HG03520 (cell line): ENCODE results near the gene HOMEZ.
A peak's percentile ranks its signal among the peaks of the same experiment; 100 is the strongest.
"Not testable (repeated sequence)": the region's sequence is repeated elsewhere in the genome, so short reads cannot be mapped to it uniquely, and the experiment has no call there.

Experiments
- ATAC-seq: cut with Tn5 transposase; IDR thresholded peaks from one replicate; pipeline ENCODE4 v1.9.1; 2021; ENCODE audit warnings: mild to moderate bottlenecking, moderate library complexity; ENCODE audit not compliant: unreplicated experiment

HOMEZ gene, protein sequence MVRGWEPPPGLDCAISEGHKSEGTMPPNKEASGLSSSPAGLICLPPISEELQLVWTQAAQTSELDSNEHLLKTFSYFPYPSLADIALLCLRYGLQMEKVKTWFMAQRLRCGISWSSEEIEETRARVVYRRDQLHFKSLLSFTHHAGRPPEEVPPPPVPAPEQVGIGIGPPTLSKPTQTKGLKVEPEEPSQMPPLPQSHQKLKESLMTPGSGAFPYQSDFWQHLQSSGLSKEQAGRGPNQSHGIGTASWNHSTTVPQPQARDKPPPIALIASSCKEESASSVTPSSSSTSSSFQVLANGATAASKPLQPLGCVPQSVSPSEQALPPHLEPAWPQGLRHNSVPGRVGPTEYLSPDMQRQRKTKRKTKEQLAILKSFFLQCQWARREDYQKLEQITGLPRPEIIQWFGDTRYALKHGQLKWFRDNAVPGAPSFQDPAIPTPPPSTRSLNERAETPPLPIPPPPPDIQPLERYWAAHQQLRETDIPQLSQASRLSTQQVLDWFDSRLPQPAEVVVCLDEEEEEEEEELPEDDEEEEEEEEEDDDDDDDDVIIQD

DNA sequence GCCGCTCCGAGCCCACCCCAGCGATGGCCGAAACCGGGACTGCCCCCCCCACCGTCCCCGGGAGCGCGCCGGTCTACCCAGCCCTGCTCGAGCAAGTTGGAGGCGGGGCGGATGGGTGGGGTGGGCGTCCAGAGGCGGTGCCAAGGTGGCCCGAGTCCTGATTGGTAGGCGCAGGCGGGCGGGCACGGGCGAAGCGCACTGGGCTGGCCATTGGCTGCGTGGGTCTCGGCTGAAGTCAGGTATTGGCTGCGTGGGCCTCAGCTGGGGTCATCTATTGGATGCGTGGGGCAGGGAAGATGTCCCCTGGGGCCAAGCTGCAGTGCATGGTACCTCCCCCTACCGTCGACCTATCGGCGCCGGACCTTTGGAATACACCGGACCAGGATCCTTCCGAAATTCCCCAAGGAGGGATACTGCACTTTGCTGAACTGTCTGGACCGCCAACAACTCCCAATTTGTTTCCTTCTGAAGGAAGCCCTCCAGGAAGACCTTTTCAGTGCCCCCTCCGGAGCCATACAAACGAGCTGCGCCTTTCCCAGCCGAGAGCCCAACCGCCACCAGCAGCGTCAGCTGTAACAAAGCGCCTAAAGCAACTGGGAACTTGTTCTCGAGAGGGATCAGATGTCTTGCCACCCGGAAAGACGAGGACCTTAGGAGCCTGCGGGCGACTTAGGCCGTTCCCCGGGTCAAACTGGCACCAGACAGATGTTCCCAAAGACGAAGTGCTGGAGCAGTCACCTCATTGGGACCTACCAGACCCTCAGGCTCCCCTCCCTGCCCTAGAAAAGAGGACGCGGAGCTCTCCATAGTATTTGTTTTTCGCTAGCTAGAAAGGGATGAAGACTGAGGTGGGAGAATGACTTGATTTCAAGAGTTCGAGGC is at the start of gene HOMEZ:
TSS of gene HOMEZ (minus strand) at position 113 of the 882 bp plus-strand sequence. CDS start 180 bp downstream, outside the sequence.
- ATAC-seq, result peak; percentile 95

GRCh38 chr14:23335623-23336022 is 49.7 kb upstream of the HOMEZ start:
- ATAC-seq, result no peak

DNA sequence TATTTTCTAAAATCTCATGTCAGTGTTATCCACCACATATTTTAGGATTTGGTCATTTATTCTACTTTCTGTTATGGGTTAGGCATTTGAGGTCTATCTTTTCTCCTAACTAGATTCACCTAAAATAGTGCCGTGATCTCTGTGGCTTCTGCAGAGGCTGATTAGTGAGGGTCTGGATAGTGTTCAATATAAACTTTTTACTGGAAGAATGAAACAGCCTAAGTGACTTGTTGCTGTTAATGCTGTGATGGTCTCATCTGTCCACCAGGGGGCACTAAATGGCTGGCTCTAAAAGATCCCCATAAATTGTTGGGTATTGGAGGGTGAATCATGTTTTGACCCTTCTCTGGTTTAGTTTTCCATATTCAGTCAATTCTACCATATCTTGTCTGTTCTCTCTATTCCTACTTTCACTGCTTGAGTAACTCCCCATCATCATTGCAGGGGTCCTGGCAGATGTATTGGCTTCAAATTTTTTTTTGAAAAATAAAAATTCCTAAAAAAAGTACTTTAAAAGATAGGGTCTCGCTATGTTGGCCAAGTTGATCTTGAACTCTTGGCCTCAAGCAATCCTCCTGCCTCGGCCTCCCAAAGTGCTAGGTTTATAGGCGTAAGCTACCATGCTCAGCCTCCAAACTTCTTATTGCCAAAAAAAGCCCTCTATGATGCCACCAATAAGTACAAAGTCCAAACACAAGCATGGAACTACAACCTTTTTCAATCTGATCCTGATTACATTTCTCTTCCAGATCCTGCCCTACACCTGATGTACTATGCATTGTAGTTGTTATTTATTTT is 42.2 kb upstream of the HOMEZ start:
- ATAC-seq, result no peak

GRCh38 chr14:23326491-23327332 is 40.8 kb upstream of the HOMEZ start:
- no peak for ATAC-seq

DNA sequence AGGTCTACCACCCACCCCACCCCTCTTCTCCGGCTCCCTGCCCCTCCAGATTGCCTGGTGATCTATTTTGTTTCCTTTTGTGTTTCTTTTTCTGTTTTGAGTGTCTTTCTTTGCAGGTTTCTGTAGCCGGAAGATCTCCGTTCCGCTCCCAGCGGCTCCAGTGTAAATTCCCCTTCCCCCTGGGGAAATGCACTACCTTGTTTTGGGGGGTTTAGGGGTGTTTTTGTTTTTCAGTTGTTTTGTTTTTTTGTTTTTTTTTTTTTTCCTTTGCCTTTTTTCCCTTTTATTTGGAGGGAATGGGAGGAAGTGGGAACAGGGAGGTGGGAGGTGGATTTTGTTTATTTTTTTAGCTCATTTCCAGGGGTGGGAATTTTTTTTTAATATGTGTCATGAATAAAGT is 39.8 kb upstream of the HOMEZ start:
- not testable (repeated sequence) for ATAC-seq

DNA sequence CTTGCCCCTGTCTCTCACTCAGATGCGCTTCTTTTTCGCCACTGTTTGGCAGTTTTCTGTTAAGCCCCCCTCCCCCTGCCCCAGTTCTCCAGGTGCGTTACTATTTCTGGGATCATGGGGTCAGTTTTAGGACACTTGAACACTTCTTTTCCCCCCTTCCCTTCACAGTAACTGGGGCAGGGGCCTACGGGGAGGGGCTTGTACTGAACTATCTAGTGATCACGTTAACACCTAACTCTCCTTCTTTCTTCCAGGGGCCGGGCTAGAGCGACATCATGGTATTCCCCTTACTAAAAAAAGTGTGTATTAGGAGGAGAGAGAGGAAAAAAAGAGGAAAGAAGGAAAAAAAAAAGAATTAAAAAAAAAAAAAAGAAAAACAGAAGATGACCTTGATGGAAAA is 39.1 kb upstream of the HOMEZ start:
- no peak for ATAC-seq

DNA sequence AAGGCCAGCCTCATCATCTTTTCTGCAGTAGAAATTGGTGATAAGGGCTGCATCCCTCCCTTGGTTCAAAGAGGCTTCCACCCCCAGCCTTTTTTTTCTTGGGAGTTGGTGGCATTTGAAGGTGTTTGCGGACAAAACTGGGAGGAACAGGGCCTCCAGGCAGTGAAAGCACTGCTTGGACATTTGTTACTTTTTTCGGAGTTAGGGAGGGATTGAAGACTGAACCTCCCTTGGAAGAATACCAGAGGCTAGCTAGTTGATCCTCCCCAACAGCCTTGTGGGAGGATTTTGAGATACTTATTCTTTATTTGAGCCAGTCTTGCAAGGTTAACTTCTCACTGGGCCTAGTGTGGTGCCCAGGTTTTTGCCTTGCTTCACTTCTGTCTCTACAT is 38.5 kb upstream of the HOMEZ start:
- ATAC-seq, result no peak

DNA sequence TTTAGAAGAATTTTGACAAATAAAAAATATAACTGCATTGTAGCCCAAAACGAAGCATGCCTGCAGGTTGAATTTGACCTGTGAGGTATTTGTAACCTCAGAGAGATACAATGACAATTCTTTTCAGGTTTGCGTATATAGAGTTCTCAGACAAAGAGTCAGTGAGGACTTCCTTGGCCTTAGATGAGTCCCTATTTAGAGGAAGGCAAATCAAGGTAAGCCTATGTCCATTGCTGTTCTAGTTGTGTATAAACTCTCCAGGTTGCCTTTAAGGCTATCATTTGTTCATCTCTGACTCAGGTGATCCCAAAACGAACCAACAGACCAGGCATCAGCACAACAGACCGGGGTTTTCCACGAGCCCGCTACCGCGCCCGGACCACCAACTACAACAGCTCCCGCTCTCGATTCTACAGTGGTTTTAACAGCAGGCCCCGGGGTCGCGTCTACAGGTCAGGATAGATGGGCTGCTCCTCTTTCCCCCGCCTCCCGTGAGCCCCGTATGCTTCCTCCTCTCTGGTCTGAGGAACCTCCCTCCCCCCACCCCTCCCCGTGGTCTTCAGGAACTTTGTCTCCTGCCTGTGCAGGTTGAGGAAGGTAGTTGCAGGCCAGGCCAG is 38.0 kb upstream of the HOMEZ start:
- no peak for ATAC-seq

- no peak for ATAC-seq
These were observed 36.9 kb upstream of the HOMEZ start for GRCh38 chr14:23322568-23323517.

DNA sequence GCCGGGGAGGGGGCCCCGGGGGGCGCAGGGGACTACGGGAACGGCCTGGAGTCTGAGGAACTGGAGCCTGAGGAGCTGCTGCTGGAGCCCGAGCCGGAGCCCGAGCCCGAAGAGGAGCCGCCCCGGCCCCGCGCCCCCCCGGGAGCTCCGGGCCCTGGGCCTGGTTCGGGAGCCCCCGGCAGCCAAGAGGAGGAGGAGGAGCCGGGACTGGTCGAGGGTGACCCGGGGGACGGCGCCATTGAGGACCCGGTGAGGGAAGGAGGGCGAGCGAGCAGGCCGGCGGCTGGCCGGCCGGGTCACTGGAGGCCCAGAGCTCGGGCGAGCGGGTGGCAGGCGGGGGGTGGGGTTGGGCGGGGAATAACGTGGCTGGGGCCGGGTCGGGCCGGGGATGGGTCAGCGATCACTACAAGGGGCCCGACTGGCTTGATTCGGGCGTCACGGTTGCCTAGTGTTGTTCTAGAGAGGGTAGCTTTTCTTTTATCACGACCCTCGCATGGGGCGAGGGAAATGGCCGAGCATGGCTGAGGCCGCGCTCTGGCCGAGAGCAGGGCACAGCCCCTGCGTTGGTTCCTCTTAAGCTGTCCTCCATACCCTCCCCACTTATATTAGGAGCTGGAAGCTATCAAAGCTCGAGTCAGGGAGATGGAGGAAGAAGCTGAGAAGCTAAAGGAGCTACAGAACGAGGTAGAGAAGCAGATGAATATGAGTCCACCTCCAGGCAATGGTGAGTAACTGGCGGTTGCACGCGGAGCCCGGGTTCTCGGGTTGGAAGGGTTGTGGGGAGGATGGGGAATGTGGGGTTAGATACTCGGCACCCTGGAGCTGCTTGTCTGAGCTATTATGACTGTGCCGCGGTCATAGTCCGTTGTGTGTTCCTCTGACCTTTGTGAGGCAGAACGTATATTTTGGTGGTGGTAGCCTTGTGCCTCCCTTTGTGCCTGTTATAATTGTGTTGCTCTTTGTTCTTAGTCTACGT is 35.9 kb upstream of the HOMEZ start:
- peak; percentile 3 for ATAC-seq

DNA sequence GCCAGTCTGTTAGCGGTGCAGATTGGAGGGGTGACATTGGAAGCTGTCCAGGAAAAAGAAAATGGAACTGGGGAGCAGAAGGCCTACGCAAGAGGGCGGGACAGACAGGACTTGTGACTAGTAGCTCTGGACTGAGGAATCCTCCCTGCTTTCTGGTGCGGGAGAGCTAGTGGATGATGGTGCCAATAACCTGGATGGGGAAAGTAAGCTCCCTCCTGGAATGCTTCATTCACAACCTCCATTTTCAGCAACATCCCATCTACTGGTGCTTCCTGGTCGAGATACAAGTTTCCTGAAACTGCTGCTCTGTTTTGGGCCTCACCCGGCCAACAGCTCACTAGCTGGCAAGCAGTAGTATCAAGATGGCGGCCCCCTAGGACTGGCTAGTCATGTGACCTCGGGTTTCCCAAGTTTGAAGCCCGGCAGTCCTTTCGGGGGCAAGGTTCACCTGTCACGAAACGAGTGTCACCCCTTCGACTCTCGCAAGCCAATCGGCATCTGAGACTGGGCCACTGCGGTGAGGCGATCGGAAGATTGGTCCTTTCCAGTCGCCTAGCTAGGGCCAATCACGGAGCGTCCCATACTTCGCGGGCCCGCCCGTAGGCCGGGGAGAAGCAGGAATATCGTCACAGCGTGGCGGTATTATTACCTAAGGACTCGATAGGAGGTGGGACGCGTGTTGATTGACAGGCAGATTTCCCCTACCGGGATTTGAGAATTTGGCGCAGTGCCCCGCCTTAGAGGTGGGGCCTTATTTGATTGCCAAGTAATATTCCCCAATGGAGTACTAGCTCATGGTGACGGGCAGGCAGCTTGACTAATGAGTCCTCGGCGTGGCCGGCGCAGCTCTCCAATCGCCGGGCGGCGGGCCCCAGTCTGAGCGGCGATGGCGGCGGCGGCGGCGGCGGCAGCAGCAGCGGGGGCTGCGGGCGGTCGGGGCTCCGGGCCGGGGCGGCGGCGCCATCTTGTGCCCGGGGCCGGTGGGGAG is 34.9 kb upstream of the HOMEZ start, which contains the start of gene PABPN1:
TSS of gene PABPN1 (plus strand) at position 874 of the 988 bp plus-strand sequence. CDS start at position 887, 13 bp downstream.
- ATAC-seq, result peak; percentile 85

DNA sequence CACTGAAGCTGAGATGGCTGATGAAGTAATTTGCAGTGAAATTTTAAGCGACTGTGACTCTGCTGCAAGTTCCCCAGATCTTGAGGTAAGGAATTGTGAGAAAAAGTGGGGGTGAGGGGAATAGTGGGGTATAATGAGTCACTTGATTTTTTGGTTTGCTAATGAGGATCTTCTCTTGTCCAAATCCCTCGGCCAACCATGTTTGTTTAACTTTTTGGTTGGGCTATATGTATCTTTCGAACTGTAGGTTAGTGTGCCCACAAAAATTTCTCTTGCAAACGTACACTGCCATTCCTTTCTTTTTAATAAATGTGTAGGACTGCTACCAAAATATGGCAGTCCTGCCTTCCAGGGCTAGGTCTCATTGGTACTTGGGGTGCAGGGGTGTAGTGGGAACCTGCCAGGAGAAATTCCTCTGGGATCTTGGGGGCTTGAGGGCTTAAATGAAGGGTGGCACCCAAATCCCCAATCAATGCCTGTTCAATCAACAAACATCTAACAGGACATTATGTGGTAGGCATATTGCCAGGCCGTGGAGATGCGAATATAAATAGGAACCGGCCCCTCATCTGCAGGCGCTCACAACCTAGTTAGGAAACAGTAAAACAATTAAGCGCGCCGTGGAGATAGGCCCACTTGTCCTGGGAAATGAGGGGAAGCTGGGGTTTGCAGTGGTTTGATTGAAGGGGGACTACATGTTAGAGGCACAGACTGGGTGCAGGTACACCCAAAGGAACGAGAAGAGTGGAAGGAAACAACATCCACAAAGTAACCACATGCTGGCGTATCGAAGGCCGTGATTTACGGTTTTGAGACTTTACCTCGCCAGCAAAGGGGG is 34.0 kb upstream of the HOMEZ start:
- no peak for ATAC-seq

- no peak for ATAC-seq
These were observed 30.4 kb upstream of the HOMEZ start for GRCh38 chr14:23316300-23316699.

GRCh38 chr14:23310546-23310945 is 24.6 kb upstream of the HOMEZ start:
- no peak for ATAC-seq
